H1 (cell line): Measurements from ENCODE around the gene TMEM236.

Experiments used
- CHD1 ChIP-seq: IDR thresholded peaks from 2 replicates; pipeline ENCODE4 v1.6.1; 2012; ENCODE audit warnings: low read depth, low read length, improper control_type of control experiment
- HDAC6 ChIP-seq: IDR thresholded peaks from one replicate; pipeline ENCODE4 v1.7.1; 2012; ENCODE audit warnings: low read depth, mild to moderate bottlenecking, inconsistent platforms, low read length, moderate library complexity
- POLR2AphosphoS5 ChIP-seq: IDR thresholded peaks from 2 replicates; pipeline ENCODE4 v1.6.1; 2011; ENCODE audit warnings: low read depth, low read length
- RAD21 ChIP-seq, 2 experiments: IDR thresholded peaks in 1 of 2; conservative IDR thresholded peaks in 1 of 2; 2 replicates each; pipeline ENCODE4 v1.6.1; 2011; ENCODE audit warnings: low read depth in 2 of 2, low read length in 2 of 2, improper control_type of control experiment in 1 of 2, inconsistent platforms in 1 of 2, mild to moderate bottlenecking in 1 of 2, moderate library complexity in 1 of 2
- RFX5 ChIP-seq: IDR thresholded peaks from 2 replicates; pipeline ENCODE4 v1.6.1; 2011; ENCODE audit warnings: low read depth, low read length, improper control_type of control experiment, borderline replicate concordance
- SIRT6 ChIP-seq: IDR thresholded peaks from one replicate; pipeline ENCODE4 v1.7.1; 2012; ENCODE audit warnings: low read length, inconsistent platforms
- SUZ12 ChIP-seq: fragments of 200-600 bp; sonication (generic); IDR thresholded peaks from 2 replicates; pipeline ENCODE4 v1.6.1; 2012; ENCODE audit warnings: mild to moderate bottlenecking, inconsistent platforms, low read length, moderate library complexity, mixed read lengths
- TF ChIP-seq, protein P1 (sequence below), 3 experiments: IDR thresholded peaks; 1 replicate in 2 of 3; 2 replicates in 1 of 3; pipeline versions ENCODE4 v1.5.1 to v1.6.1; 2011; ENCODE audit warnings: low read length in 3 of 3, mild to moderate bottlenecking in 3 of 3, inconsistent platforms in 2 of 3, low read depth in 1 of 3, moderate library complexity in 1 of 3; ENCODE audit not compliant: insufficient read depth in 1 of 3; ENCODE audit errors: control extremely low read depth in 1 of 3
- TF ChIP-seq, protein P2 (sequence below): IDR thresholded peaks from 2 replicates; pipeline ENCODE4 v1.6.1; 2012; ENCODE audit warnings: inconsistent platforms

DNA sequence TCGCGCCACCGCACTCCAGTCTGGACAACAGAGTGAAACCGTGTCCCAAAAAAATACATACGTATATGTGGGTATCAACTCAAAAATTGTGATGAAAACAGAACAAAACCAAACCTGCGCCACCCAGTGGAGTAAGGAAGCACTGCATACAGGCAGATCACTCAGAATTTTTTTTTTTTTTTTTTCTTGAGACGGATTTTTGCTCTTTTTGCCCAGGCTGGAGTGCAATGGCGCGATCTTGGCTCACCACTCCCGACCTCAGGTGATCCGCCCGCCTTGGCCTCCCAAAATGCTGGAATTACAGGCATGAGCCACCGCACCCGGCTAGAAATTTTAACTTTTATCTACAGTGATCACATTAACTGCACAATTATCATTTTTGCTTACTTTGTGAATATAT, 9.1 kb upstream of the TMEM236 start:
- TF ChIP-seq SUZ12 (no peak), RAD21 (IDR thresholded peaks at IDR 0.05 in 1 of 2, conservative IDR thresholded peaks at IDR 0.05 in 1 of 2; ENCODE audit: low read depth in 2 of 2, low read length in 2 of 2) (peak; percentile 37 to 53), RFX5 (no peak), HDAC6 (no peak), CHD1 (no peak), POLR2AphosphoS5 (no peak), SIRT6 (no peak)
- TF ChIP-seq, protein P1, sequence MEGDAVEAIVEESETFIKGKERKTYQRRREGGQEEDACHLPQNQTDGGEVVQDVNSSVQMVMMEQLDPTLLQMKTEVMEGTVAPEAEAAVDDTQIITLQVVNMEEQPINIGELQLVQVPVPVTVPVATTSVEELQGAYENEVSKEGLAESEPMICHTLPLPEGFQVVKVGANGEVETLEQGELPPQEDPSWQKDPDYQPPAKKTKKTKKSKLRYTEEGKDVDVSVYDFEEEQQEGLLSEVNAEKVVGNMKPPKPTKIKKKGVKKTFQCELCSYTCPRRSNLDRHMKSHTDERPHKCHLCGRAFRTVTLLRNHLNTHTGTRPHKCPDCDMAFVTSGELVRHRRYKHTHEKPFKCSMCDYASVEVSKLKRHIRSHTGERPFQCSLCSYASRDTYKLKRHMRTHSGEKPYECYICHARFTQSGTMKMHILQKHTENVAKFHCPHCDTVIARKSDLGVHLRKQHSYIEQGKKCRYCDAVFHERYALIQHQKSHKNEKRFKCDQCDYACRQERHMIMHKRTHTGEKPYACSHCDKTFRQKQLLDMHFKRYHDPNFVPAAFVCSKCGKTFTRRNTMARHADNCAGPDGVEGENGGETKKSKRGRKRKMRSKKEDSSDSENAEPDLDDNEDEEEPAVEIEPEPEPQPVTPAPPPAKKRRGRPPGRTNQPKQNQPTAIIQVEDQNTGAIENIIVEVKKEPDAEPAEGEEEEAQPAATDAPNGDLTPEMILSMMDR (IDR thresholded peaks at IDR 0.05; ENCODE audit: control extremely low read depth in 1 of 3, insufficient read depth in 1 of 3, low read depth in 1 of 3, low read length in 3 of 3), result peak in 2 of 3 experiments; percentile 57 to 65; a peak in 3 of 4 replicates
- TF ChIP-seq, protein P2, sequence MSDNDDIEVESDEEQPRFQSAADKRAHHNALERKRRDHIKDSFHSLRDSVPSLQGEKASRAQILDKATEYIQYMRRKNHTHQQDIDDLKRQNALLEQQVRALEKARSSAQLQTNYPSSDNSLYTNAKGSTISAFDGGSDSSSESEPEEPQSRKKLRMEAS, result no peak
